Measurements from ENCODE around the gene FN3K.

The FN3K gene

GRCh38 chr17:82793974-82794630 lies 58.7 kb downstream of the FN3K start:
- no peak for DNase-seq (ENCODE audit: low read depth in 2 of 3, low spot score in 1 of 3)

- DNase-seq (ENCODE audit: low read depth in 2 of 3, low spot score in 1 of 3): no peak
Observed at GRCh38 chr17:82794781-82795482, 59.5 kb downstream of the FN3K start.

GRCh38 chr17:82795615-82796014 lies 60.2 kb downstream of the FN3K start:
- no peak for DNase-seq (ENCODE audit: low read depth in 2 of 3, low spot score in 1 of 3)

- DNase-seq (ENCODE audit: low read depth in 2 of 3, low spot score in 1 of 3): no peak
Observed at GRCh38 chr17:82797061-82797460, 61.6 kb downstream of the FN3K start.

- no peak for DNase-seq (ENCODE audit: low read depth in 2 of 3, low spot score in 1 of 3)
Observed at GRCh38 chr17:82798752-82799151, 63.3 kb downstream of the FN3K start.

- DNase-seq (ENCODE audit: low read depth in 2 of 3, low spot score in 1 of 3): no peak
Observed at GRCh38 chr17:82799591-82799990, 64.2 kb downstream of the FN3K start.

Data from stimulated activated CD4-positive, alpha-beta T cell treated with anti-CD3 and anti-CD28 coated beads, Interleukin-12 subunit alpha, Interleukin-12 subunit beta, amount 100 ng/mL, for 48 hours (primary cell).